GM12873 (cell line): ENCODE results near the gene KLHL22.

Source experiments
- TF ChIP-seq, protein P1 (sequence below): IDR thresholded peaks from 2 replicates; pipeline ENCODE4 v1.5.1; 2012; ENCODE audit warnings: low read depth, mild to moderate bottlenecking, moderate library complexity, low read length, control low read depth; ENCODE audit not compliant: insufficient read depth; ENCODE audit errors: missing control alignments

KLHL22 gene

DNA sequence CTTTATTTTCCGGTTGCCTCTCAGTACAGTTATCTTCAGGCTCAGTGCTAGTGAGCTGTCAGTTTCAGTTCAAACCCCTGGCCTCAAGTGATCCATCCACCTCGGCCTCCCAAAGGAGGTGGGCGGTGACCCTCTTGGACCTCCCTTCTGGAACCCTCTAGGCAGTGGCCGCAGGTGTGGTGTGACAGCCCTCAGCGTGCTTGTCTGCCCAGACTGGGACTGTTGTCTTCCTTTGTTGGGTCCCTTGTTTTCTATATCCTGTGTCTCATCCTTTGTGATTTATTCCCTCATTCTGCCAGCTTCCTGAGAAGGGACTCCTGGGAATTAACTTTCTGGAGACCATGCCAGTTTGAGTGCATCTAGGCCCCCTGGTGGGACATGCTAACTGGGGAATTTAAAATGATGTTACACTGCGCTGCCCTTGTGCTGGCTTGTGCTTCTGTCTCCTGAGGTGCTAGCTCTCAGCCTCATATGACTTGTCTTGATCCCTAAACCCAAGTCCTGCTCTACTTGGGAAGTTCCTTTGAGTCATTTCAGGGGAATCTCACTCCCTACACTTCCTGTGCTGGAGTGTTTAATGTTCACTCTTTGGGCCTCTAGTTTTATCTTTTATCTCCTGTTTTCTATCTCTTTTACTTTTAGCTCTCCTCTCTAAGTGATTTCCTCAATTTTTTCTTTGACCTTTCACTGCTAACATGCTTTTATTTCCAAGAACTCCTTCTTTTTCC, 31.2 kb upstream of the KLHL22 start:
- TF ChIP-seq, protein P1, sequence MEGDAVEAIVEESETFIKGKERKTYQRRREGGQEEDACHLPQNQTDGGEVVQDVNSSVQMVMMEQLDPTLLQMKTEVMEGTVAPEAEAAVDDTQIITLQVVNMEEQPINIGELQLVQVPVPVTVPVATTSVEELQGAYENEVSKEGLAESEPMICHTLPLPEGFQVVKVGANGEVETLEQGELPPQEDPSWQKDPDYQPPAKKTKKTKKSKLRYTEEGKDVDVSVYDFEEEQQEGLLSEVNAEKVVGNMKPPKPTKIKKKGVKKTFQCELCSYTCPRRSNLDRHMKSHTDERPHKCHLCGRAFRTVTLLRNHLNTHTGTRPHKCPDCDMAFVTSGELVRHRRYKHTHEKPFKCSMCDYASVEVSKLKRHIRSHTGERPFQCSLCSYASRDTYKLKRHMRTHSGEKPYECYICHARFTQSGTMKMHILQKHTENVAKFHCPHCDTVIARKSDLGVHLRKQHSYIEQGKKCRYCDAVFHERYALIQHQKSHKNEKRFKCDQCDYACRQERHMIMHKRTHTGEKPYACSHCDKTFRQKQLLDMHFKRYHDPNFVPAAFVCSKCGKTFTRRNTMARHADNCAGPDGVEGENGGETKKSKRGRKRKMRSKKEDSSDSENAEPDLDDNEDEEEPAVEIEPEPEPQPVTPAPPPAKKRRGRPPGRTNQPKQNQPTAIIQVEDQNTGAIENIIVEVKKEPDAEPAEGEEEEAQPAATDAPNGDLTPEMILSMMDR: no peak

DNA sequence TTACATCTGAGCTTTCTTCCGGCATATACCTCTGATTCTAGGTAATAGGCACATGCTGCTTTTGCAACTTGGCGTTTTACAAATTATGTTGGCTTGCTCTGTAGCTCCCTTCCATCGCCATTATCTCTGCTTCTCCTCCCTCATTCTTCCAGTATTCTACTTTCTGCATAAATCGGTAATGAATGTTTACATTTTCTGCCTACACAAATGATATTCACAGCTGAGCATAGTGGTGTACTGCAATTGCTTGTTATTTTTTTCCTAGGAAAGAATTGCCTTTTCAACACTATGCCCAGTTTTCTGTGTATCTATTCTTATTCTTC, 30.7 kb upstream of the KLHL22 start:
- TF ChIP-seq, protein P1: no peak

DNA sequence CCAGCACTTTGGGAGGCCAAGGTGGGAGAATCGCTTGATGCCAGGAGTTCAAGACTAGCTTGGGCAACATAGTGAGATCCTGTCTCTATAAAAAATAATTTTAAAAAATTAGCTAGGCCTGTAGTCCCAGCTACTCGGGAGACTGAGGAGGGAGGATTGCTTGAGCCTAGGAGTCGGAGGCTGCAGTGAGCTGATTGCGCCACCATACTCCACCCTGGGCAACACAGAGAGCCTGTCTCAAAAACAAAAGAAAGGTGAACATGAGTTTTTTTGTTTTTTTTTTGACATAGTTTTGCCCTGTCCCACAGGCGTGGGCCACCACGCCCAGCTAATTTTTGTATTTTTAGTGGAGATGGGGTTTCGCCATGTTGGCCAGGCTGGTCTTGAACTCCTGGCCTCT, 29.5 kb upstream of the KLHL22 start:
- TF ChIP-seq, protein P1: no peak

DNA sequence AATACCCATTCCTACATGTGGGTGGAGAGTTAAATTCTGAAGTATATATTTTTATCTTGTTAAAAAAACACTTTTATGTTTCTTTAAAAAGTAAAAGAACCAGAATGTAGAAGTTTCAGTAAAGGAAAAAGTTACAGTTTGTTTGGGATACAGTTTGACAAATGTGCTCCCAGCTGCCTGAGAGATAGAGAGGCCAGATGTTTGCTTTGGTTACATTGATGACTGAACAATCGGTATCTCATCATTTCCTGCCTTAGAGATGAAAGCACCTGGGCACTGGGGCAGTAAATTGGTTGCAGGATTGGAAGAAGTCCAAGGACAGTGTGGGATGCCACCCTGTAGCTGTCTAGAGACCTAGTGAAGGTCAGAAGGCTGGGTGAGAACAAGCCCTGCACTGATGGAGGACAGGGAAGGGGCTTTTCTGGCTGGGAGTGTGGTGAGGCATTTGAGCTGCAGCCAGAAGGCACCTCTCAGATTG, 28.4 kb upstream of the KLHL22 start:
- TF ChIP-seq, protein P1: no peak

DNA sequence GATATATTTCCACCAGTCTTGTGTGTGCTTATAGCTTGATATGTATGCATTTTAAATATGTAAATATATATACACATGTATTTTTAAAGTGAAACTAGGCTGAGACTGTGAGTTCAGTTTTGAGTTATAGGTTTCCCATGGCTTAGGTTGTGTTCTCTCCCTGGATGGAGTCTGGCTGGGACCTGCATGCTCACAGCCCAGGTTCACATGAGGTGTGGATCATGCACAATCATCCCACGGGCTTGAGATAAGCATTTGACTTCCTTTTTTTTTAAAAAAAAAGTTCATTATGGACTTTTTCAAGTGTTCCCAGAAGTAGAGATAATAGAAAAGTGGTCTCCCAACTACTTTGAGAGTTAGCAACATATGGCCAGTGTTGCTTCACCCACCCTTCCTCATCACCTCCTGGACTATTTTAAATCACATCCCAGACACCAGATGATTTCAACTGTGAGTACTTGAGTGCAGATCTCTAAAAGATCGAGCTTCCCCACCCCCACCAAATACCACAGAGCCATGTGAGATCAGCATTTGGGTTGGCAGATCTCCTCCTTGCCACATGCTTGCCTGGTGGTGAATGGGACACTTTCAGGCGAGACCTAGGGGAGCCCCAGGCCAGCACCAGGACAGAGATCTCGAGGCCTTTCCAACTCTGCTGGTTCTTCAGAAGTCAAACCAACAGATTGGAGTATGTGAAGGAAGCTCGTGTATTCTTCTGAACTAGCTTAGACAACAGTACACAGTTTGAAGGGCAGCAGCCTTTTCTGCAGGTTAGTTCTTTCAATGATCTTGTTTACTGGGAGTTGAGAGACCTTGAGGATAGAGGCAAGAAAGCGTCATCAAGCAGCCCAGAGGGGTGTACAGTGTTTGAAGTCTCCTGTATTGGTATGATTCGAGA, 27.7 kb upstream of the KLHL22 start:
- TF ChIP-seq, protein P1: no peak

DNA sequence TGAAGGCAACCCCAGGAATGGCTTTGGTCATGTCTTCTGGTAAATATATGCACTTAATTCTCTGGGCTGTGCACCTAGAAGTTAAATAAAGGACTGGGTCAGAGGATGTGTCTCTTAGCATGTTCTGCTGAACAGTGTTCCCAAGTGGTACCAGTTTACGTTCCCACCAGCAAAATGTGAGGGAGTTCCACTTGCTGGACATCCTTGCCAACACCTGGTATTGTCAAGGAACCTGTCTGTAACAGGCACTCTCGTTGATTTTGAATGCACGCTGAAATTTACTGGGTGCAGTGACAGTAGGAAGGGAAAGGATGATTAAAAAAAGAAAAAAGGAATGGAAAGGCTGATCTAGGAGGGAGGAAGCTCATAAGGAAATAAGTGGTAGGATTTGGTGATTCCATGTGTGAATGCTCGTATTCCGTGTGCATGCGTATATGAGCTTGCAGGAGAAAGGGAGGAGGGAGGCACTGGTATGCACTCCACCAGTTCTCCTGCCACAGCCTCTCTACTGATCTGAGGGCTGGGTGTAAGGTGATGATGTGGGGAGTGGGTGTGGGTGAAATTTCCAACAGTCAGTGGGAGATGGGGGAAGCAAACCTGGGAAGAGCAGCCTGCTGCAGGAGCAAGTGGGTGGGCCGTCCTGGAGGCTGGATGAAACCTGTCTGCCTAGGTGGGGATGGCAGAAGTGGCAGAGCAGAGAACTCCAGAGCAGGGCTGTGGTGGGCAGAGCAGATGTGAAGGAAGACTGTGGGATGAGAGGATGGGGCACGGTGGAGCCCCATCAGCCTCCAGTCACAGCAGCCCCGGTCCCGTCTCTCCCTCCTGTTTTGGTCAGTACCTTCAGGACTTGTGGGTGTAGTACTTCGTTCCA, 26.8 kb upstream of the KLHL22 start:
- TF ChIP-seq, protein P1: no peak
